Osteoblast (primary cell): ENCODE measurements around the gene CEBPB. TPM values are rescaled to one million over a fixed set of nuclear protein-coding genes. Genes with fewer than 3 reads are reported as not detected.
A peak's percentile ranks its signal among the peaks of the same experiment; 100 is the strongest.
"Not testable (repeated sequence)": the region's sequence is repeated elsewhere in the genome, so short reads cannot be mapped to it uniquely, and the experiment has no call there.

ENCODE experiments used
- DNase-seq: peaks from one replicate; pipeline ENCODE4 v3.0.0; 2011; ENCODE audit warnings: low spot score, mixed read lengths; ENCODE audit not compliant: insufficient read length; ENCODE audit errors: missing footprints
- H2AFZ ChIP-seq: 2 replicates; pipeline ENCODE4 v1.6.0; 2011; ENCODE audit warnings: mild to moderate bottlenecking, low read length
- H3K27ac ChIP-seq: 2 replicates; pipeline ENCODE4 v1.5.1; 2011; ENCODE audit warnings: mild to moderate bottlenecking, low read depth, low read length, moderate library complexity
- H3K27me3 ChIP-seq: 2 replicates; pipeline ENCODE4 v1.6.0; 2012; ENCODE audit warnings: mild to moderate bottlenecking, control low read depth, inconsistent platforms, low read length, moderate library complexity; ENCODE audit not compliant: insufficient read depth
- H3K36me3 ChIP-seq: 2 replicates; pipeline ENCODE4 v1.5.1; 2011; ENCODE audit warnings: mild to moderate bottlenecking, low read length, control low read depth, moderate library complexity; ENCODE audit not compliant: insufficient read depth
- H3K4me1 ChIP-seq: 2 replicates; pipeline ENCODE4 v1.5.1; 2011; ENCODE audit warnings: mild to moderate bottlenecking, low read length, control low read depth, moderate library complexity; ENCODE audit not compliant: insufficient read depth
- H3K4me2 ChIP-seq: 2 replicates; pipeline ENCODE4 v1.6.0; 2011; ENCODE audit warnings: mild to moderate bottlenecking, low read length; ENCODE audit not compliant: insufficient read depth
- H3K4me3 ChIP-seq: fragments of 200-600 bp; sonication (generic); 3 replicates; pipeline ENCODE4 v1.5.1; 2012; ENCODE audit warnings: mild to moderate bottlenecking, low read length, inconsistent platforms; ENCODE audit not compliant: insufficient read depth
- H3K79me2 ChIP-seq: 2 replicates; pipeline ENCODE4 v1.6.0; 2012; ENCODE audit warnings: mild to moderate bottlenecking, low read length, control low read depth, inconsistent platforms; ENCODE audit not compliant: insufficient read depth
- H3K9me3 ChIP-seq: 2 replicates; pipeline ENCODE4 v1.5.1; 2011; ENCODE audit warnings: low read depth, low read length, control low read depth
- H4K20me1 ChIP-seq: 2 replicates; pipeline ENCODE4 v1.6.0; 2012; ENCODE audit warnings: mild to moderate bottlenecking, low read length, control low read depth; ENCODE audit not compliant: insufficient read depth
- total RNA-seq: library from RNA; depleted of rRNA; stranded (reverse); fragments of >200 nt; gene quantifications from 2 replicates; pipeline ENCODE4 v1.2.3, GENCODE V29; 2012
- TF ChIP-seq, protein P1 (sequence below): IDR thresholded peaks from 2 replicates; pipeline ENCODE4 v1.5.1; 2011; ENCODE audit warnings: mild to moderate bottlenecking, low read depth, low read length, moderate library complexity; ENCODE audit errors: extremely low read depth

Gene CEBPB
- total RNA-seq, 1 donor, result 79.3 TPM

DNA sequence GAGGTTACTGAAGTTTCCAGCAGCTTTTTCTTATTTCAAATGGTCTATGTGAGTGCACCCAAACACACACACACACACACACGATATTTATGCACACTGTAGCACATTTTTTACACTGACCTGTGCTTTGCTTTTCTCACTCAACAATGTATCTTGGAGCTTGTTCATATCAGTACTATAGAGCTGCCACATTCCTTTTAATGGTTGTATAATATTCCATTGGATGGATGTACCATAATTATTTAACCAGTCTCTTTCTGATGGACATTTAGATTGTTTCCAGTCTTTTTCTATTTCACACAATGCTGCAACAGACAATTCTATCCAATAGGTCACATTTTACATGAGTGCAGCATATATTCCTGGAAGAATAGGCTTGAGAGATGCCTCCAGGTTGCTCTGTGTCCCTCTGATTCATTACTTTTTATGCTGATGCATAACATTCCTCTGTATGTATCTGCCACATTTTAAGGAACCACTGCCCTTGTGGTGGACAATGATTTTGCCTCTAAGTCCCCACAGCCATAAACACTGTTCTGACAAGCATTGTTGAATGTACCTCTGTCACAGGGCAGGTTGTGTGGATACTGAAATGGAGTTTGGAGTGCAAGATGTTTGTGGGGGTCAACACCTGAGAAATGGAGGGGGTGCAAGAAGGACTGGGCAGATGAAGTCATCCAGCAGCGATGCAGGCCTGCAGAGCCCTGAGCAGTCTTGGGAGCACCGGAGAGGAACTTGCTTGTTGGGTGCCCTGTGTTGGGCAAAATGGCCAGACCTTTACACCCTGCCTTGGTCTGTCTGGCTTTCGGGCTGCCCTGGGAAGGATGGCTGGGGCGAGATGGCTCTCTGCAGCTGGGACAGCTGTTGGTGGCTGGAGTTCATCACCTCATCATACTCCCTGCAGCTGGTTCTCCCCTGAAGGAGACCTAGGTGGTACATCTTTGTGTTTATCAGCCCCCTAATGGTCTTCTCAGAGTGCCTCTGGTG lies 13.6 kb downstream of the CEBPB start:
- Histone ChIP-seq H3K4me2 (no peak overlapping the region), H3K9me3 (no peaks in the 10 kb centered on the region), H2AFZ (no peak overlapping the region), H3K36me3 (no peaks in the 10 kb centered on the region), H3K79me2 (no peaks in the 10 kb centered on the region), H3K27ac (no peak overlapping the region), H3K4me1 (no peaks in the 10 kb centered on the region), H3K4me3 (no peak overlapping the region), H4K20me1 (no peaks in the 10 kb centered on the region), H3K27me3 (no peaks in the 10 kb centered on the region)
- DNase-seq, result no peak
- TF ChIP-seq, protein P1, sequence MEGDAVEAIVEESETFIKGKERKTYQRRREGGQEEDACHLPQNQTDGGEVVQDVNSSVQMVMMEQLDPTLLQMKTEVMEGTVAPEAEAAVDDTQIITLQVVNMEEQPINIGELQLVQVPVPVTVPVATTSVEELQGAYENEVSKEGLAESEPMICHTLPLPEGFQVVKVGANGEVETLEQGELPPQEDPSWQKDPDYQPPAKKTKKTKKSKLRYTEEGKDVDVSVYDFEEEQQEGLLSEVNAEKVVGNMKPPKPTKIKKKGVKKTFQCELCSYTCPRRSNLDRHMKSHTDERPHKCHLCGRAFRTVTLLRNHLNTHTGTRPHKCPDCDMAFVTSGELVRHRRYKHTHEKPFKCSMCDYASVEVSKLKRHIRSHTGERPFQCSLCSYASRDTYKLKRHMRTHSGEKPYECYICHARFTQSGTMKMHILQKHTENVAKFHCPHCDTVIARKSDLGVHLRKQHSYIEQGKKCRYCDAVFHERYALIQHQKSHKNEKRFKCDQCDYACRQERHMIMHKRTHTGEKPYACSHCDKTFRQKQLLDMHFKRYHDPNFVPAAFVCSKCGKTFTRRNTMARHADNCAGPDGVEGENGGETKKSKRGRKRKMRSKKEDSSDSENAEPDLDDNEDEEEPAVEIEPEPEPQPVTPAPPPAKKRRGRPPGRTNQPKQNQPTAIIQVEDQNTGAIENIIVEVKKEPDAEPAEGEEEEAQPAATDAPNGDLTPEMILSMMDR, result no peak

- no peak for DNase-seq
- Histone ChIP-seq H3K79me2 (no peaks in the 10 kb centered on the region), H3K4me2 (no peak overlapping the region), H3K27ac (no peak overlapping the region), H3K27me3 (no peaks in the 10 kb centered on the region), H3K4me3 (no peak overlapping the region), H4K20me1 (no peaks in the 10 kb centered on the region), H3K36me3 (no peaks in the 10 kb centered on the region), H3K4me1 (no peaks in the 10 kb centered on the region), H2AFZ (no peak overlapping the region), H3K9me3 (no peaks in the 10 kb centered on the region)
- TF ChIP-seq, protein P1, result no peak
Measured at GRCh38 chr20:50207026-50207425, 16.4 kb downstream of the CEBPB start.

DNA sequence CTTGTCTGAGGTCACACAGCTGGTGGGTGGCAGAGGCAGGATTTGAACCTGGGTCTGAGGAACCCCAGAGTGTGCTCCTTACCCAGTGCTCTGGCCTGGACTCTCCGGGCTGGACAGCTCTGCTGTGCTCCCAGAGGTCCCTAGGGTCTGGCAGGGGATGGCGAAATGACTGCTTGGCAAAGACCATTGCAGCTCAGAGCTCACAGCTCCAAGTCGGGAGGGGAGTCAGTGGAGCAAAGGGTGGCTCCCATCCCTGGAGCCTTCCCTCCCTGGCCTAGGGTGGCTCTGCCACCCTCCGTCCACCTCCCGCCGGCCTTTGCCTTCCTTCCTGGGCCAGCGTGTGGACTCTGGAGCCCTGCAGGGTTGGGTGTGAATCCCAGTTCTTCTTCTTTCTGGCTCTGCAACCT lies 17.5 kb downstream of the CEBPB start:
- Histone ChIP-seq H4K20me1 (no peaks in the 10 kb centered on the region), H3K9me3 (no peaks in the 10 kb centered on the region), H2AFZ (no peak overlapping the region), H3K27ac (no peak overlapping the region), H3K4me1 (no peaks in the 10 kb centered on the region), H3K4me2 (no peak overlapping the region), H3K36me3 (no peaks in the 10 kb centered on the region), H3K27me3 (no peaks in the 10 kb centered on the region), H3K79me2 (no peaks in the 10 kb centered on the region), H3K4me3 (no peak overlapping the region)
- TF ChIP-seq, protein P1, result no peak
- peak; percentile 50 for DNase-seq

- not testable (repeated sequence) for H2AFZ ChIP-seq, H3K4me3 ChIP-seq, H4K20me1 ChIP-seq, H3K36me3 ChIP-seq, H3K79me2 ChIP-seq, H3K27me3 ChIP-seq, DNase-seq, H3K9me3 ChIP-seq, H3K4me2 ChIP-seq, H3K4me1 ChIP-seq, H3K27ac ChIP-seq
Measured at GRCh38 chr20:50208815-50209214, 18.2 kb downstream of the CEBPB start.
